ENCODE data around the gene TRHDE. TPM values are rescaled to one million over a fixed set of nuclear protein-coding genes. Genes with fewer than 3 reads are reported as not detected.

Gene TRHDE
- total RNA-seq, 1 donor from 2014 or later, result 5.6 TPM

DNA sequence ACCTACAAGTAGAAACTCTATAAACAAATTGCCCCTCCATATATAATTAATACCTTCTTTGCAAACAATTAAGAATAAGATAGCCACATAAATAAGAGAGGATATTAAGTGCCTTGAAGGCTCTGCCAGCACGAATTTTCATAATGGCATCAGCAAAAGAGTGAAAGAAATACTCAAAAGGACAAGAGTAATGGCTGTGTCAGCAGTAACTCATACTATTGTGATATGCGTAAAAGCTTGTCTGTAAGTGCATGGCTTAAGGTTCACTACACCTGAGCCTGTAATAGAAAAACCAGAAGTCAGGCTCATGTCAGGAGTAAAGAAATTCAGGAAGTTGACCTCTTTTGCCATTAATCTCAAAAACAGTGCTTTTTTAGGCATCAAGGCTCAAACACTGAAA lies 204.1 kb downstream of the TRHDE start:
- Histone ChIP-seq H3K4me3 (ENCODE audit: low read depth, low read length) (no peak overlapping the region), H3K36me3 (ENCODE audit: control insufficient read depth, insufficient read depth, low read length) (no peaks in the 10 kb centered on the region), H3K27me3 (ENCODE audit: control insufficient read depth, insufficient read depth, low read length) (no peaks in the 10 kb centered on the region)
- no peak for DNase-seq (ENCODE audit: low read depth)
- TF ChIP-seq, protein P1, sequence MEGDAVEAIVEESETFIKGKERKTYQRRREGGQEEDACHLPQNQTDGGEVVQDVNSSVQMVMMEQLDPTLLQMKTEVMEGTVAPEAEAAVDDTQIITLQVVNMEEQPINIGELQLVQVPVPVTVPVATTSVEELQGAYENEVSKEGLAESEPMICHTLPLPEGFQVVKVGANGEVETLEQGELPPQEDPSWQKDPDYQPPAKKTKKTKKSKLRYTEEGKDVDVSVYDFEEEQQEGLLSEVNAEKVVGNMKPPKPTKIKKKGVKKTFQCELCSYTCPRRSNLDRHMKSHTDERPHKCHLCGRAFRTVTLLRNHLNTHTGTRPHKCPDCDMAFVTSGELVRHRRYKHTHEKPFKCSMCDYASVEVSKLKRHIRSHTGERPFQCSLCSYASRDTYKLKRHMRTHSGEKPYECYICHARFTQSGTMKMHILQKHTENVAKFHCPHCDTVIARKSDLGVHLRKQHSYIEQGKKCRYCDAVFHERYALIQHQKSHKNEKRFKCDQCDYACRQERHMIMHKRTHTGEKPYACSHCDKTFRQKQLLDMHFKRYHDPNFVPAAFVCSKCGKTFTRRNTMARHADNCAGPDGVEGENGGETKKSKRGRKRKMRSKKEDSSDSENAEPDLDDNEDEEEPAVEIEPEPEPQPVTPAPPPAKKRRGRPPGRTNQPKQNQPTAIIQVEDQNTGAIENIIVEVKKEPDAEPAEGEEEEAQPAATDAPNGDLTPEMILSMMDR (IDR thresholded peaks at IDR 0.05; ENCODE audit: insufficient read depth, low read length, poor library complexity, severe bottlenecking), result no peak

GRCh38 chr12:72485017-72485701 lies 213.0 kb downstream of the TRHDE start:
- TF ChIP-seq, protein P1 (IDR thresholded peaks at IDR 0.05; ENCODE audit: insufficient read depth, low read length, poor library complexity, severe bottlenecking), result no peak
- H3K4me3 ChIP-seq (ENCODE audit: low read depth, low read length), result no peak overlapping the region
- no peaks in the 10 kb centered on the region for H3K36me3 ChIP-seq (ENCODE audit: control insufficient read depth, insufficient read depth, low read length)
- no peaks in the 10 kb centered on the region for H3K27me3 ChIP-seq (ENCODE audit: control insufficient read depth, insufficient read depth, low read length)
- DNase-seq (ENCODE audit: low read depth), result no peak

GRCh38 chr12:72491426-72491825 lies 219.3 kb downstream of the TRHDE start:
- DNase-seq (ENCODE audit: low read depth), result no peak
- Histone ChIP-seq H3K27me3 (ENCODE audit: control insufficient read depth, insufficient read depth, low read length) (no peaks in the 10 kb centered on the region), H3K4me3 (ENCODE audit: low read depth, low read length) (no peak overlapping the region), H3K36me3 (ENCODE audit: control insufficient read depth, insufficient read depth, low read length) (no peaks in the 10 kb centered on the region)
- TF ChIP-seq, protein P1 (IDR thresholded peaks at IDR 0.05; ENCODE audit: insufficient read depth, low read length, poor library complexity, severe bottlenecking), result no peak

GRCh38 chr12:72493407-72493806 lies 221.2 kb downstream of the TRHDE start:
- Histone ChIP-seq H3K4me3 (ENCODE audit: low read depth, low read length) (no peak overlapping the region), H3K36me3 (ENCODE audit: control insufficient read depth, insufficient read depth, low read length) (no peaks in the 10 kb centered on the region), H3K27me3 (ENCODE audit: control insufficient read depth, insufficient read depth, low read length) (no peaks in the 10 kb centered on the region)
- TF ChIP-seq, protein P1 (IDR thresholded peaks at IDR 0.05; ENCODE audit: insufficient read depth, low read length, poor library complexity, severe bottlenecking), result no peak
- DNase-seq (ENCODE audit: low read depth), result no peak

- no peak for DNase-seq (ENCODE audit: low read depth)
- TF ChIP-seq, protein P1 (IDR thresholded peaks at IDR 0.05; ENCODE audit: insufficient read depth, low read length, poor library complexity, severe bottlenecking), result no peak
- H3K4me3 ChIP-seq (ENCODE audit: low read depth, low read length), result no peak overlapping the region
- H3K36me3 ChIP-seq (ENCODE audit: control insufficient read depth, insufficient read depth, low read length), result no peaks in the 10 kb centered on the region
- no peaks in the 10 kb centered on the region for H3K27me3 ChIP-seq (ENCODE audit: control insufficient read depth, insufficient read depth, low read length)
These were observed 226.2 kb downstream of the TRHDE start for GRCh38 chr12:72498354-72498753.

- Histone ChIP-seq H3K36me3 (ENCODE audit: control insufficient read depth, insufficient read depth, low read length) (no peaks in the 10 kb centered on the region), H3K4me3 (ENCODE audit: low read depth, low read length) (no peak overlapping the region), H3K27me3 (ENCODE audit: control insufficient read depth, insufficient read depth, low read length) (no peaks in the 10 kb centered on the region)
- TF ChIP-seq, protein P1 (IDR thresholded peaks at IDR 0.05; ENCODE audit: insufficient read depth, low read length, poor library complexity, severe bottlenecking), result no peak
- DNase-seq (ENCODE audit: low read depth), result no peak
These were observed 227.1 kb downstream of the TRHDE start for GRCh38 chr12:72499244-72499643.
